ENCODE measurements around the gene KLK10.

DNA sequence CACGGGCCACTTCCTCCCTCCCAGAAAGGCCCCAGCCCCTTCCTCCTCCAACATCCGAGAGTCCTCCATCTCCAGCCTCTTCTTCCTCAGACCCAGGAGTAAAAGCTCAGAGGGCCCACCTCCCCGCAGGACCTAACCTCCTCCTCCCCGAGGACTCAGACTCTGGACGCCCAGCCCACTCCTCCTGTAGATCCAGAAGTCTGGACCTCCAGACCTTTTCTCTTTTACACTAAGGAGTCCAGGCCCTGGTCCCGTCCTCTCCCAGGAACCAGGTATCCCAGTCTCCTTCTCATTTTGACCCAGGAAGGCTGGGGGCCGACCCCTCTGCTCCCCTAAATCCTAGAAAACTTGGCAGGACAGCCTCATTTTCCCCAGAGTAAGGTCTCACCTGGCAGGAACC, 16.2 kb downstream of the KLK10 start:
- TF ChIP-seq, protein P1, sequence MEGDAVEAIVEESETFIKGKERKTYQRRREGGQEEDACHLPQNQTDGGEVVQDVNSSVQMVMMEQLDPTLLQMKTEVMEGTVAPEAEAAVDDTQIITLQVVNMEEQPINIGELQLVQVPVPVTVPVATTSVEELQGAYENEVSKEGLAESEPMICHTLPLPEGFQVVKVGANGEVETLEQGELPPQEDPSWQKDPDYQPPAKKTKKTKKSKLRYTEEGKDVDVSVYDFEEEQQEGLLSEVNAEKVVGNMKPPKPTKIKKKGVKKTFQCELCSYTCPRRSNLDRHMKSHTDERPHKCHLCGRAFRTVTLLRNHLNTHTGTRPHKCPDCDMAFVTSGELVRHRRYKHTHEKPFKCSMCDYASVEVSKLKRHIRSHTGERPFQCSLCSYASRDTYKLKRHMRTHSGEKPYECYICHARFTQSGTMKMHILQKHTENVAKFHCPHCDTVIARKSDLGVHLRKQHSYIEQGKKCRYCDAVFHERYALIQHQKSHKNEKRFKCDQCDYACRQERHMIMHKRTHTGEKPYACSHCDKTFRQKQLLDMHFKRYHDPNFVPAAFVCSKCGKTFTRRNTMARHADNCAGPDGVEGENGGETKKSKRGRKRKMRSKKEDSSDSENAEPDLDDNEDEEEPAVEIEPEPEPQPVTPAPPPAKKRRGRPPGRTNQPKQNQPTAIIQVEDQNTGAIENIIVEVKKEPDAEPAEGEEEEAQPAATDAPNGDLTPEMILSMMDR (IDR thresholded peaks at IDR 0.05 in 8 of 11, conservative IDR thresholded peaks at IDR 0.05 in 3 of 11) = no peak
- TF ChIP-seq POLR2A (IDR thresholded peaks at IDR 0.05) (no peak), POLR2AphosphoS5 (IDR thresholded peaks at IDR 0.05) (no peak)

Measured in spleen (tissue), 7 donors.